ENCODE measurements around the gene NAALADL2.

GRCh38 chr3:175295248-175296130, 436.4 kb downstream of the NAALADL2 start:
- TF ChIP-seq POLR2A (IDR thresholded peaks at IDR 0.05; ENCODE audit: low read length), result no peak
- no peak for TF ChIP-seq GATA1 (IDR thresholded peaks at IDR 0.05; ENCODE audit: low read depth, low read length)

All from erythroblast (primary cell).